Measurements from ENCODE around the gene ACTL7A.
"Not testable (repeated sequence)": the region's sequence is repeated elsewhere in the genome, so short reads cannot be mapped to it uniquely, and the experiment has no call there.

Gene ACTL7A

GRCh38 chr9:108882052-108882888, 20.2 kb downstream of the ACTL7A start:
- no peak for DNase-seq

GRCh38 chr9:108883085-108883484, 21.0 kb downstream of the ACTL7A start:
- no peak for DNase-seq

- DNase-seq: no peak
These were observed 22.6 kb downstream of the ACTL7A start for GRCh38 chr9:108884701-108885100.

GRCh38 chr9:108885643-108886348, 23.7 kb downstream of the ACTL7A start:
- DNase-seq: no peak

- DNase-seq: not testable (repeated sequence)
These were observed 24.7 kb downstream of the ACTL7A start for GRCh38 chr9:108886594-108887271.

GRCh38 chr9:108889649-108890067, 27.6 kb downstream of the ACTL7A start:
- DNase-seq: no peak

- no peak for DNase-seq
These were observed 32.3 kb downstream of the ACTL7A start for GRCh38 chr9:108894225-108894997.

GRCh38 chr9:108897324-108898096, 35.4 kb downstream of the ACTL7A start:
- no peak for DNase-seq

GRCh38 chr9:108899023-108899695, 37.1 kb downstream of the ACTL7A start:
- not testable (repeated sequence) for DNase-seq

- DNase-seq: no peak
These were observed 38.1 kb downstream of the ACTL7A start for GRCh38 chr9:108900176-108900575.

- DNase-seq: no peak
These were observed 41.5 kb downstream of the ACTL7A start for GRCh38 chr9:108903420-108904103.

GRCh38 chr9:108904161-108904560, 42.1 kb downstream of the ACTL7A start:
- no peak for DNase-seq

GRCh38 chr9:108905494-108905893, 43.4 kb downstream of the ACTL7A start:
- DNase-seq: no peak

- DNase-seq: no peak
These were observed 48.3 kb downstream of the ACTL7A start for GRCh38 chr9:108910402-108910801.

- no peak for DNase-seq
These were observed 48.8 kb downstream of the ACTL7A start for GRCh38 chr9:108910914-108911313.

GRCh38 chr9:108911820-108912219, 49.8 kb downstream of the ACTL7A start:
- DNase-seq: no peak

All from NCI-H524 treated with DMSO at 0.1 percent for 48 hours (cell line).